ENCODE measurements around the gene PYDC1.
A peak's percentile ranks its signal among the peaks of the same experiment; 100 is the strongest.
"Not testable (repeated sequence)": the region's sequence is repeated elsewhere in the genome, so short reads cannot be mapped to it uniquely, and the experiment has no call there.

PYDC1 gene

GRCh38 chr16:31177136-31177535, 39.8 kb downstream of the PYDC1 start:
- peak; percentile 72 for DNase-seq

DNA sequence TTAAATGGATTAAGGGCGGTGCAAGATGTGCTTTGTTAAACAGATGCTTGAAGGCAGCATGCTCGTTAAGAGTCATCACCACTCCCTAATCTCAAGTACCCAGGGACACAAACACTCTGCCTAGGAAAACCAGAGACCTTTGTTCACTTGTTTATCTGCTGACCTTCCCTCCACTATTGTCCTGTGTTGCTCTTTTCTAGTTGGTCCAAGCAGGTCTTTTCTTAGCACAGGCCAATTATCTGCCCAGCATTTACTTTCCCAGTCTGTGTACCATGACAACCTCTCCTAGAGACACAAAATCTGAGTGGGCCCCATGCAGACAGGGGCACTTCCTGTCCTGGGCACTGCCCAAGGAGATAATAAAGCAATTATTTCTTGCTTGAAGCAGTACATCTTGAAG, 46.9 kb downstream of the PYDC1 start:
- DNase-seq = not testable (repeated sequence)

DNA sequence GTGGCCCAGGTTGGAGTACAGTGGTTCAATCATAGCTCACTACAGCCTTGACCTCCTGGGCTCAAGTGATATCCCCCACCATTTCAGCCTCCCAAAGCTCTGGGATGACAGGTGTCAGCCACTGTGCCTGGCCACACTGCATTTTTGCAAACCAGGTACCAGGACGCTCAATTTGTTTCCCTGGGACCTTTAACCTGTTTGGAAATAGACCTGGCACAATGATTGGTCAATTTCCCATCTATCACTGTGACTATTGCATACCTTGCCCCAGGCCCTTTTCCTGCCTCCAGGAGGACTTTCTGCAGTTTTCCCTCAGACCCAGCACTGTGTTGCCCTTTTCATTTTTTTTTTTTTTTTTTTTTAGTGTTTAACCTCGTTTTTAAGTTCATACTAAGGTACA, 48.1 kb downstream of the PYDC1 start:
- DNase-seq = no peak

DNA sequence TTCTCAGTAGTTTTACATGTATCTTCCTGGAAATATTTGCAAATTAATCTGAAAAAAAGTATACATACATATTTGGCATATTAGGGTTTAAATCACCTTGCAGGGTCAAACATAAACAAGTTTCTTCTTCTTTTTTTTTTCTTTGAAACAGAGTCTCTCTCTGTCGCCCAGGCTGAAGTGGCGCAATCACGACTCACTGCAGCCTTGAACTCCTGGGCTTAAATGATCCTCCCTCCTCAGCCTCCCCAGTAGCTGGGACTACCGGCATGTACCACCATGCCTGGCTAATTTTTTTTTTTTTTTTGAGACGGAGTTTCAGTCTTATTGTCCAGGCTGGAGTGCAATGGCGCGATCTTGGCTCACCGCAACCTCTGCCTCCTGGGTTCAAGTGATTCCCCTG, 49.6 kb downstream of the PYDC1 start:
- peak; percentile 33 for DNase-seq
